GM12892 (cell line): ENCODE data around the gene POLH.

Source experiments
- DNase-seq: peaks from one replicate; pipeline ENCODE4 v3.0.0; 2011; ENCODE audit not compliant: insufficient read length
- FAIRE-seq: peaks from 2 replicates; lab custom pipeline; 2011; peaks lifted over from hg19 to GRCh38; lab: Jason Lieb, UNC
- POLR2A ChIP-seq: IDR thresholded peaks from 2 replicates; pipeline ENCODE4 v1.6.1; 2011; ENCODE audit warnings: low read depth, low read length, control low read depth
- POLR2AphosphoS5 ChIP-seq: IDR thresholded peaks from 2 replicates; pipeline ENCODE4 v1.6.1; 2011; ENCODE audit warnings: low read depth, low read length, control low read depth
- TAF1 ChIP-seq: IDR thresholded peaks from 2 replicates; pipeline ENCODE4 v1.6.1; 2011; ENCODE audit warnings: low read depth, mild to moderate bottlenecking, control low read depth, low read length, borderline replicate concordance

The POLH gene

GRCh38 chr6:43609402-43609801 lies 33.4 kb downstream of the POLH start:
- DNase-seq (no peak), FAIRE-seq (no peak)
- no peak for TF ChIP-seq POLR2A
- no peak for TF ChIP-seq TAF1
- TF ChIP-seq POLR2AphosphoS5 = no peak

GRCh38 chr6:43610431-43610830 lies 34.4 kb downstream of the POLH start:
- TF ChIP-seq TAF1 = no peak
- no peak for TF ChIP-seq POLR2AphosphoS5
- TF ChIP-seq POLR2A = no peak
- FAIRE-seq (no peak), DNase-seq (no peak)

- no peak for FAIRE-seq
- no peak for DNase-seq
- no peak for TF ChIP-seq POLR2AphosphoS5
- TF ChIP-seq TAF1 = no peak
- TF ChIP-seq POLR2A = no peak
Observed at GRCh38 chr6:43613721-43614395, 37.9 kb downstream of the POLH start.

GRCh38 chr6:43614396-43614730 lies 38.4 kb downstream of the POLH start:
- TF ChIP-seq TAF1 (no peak), POLR2A (no peak), POLR2AphosphoS5 (no peak)
- DNase-seq (no peak), FAIRE-seq (no peak)

GRCh38 chr6:43616725-43617472 lies 40.9 kb downstream of the POLH start:
- DNase-seq (no peak), FAIRE-seq (no peak)
- no peak for TF ChIP-seq POLR2AphosphoS5
- no peak for TF ChIP-seq POLR2A
- TF ChIP-seq TAF1 = no peak

- no peak for DNase-seq
- TF ChIP-seq TAF1 = no peak
- no peak for TF ChIP-seq POLR2A
- no peak for TF ChIP-seq POLR2AphosphoS5
- FAIRE-seq = no peak
Observed at GRCh38 chr6:43621078-43621835, 45.3 kb downstream of the POLH start.

GRCh38 chr6:43621836-43622180 lies 45.8 kb downstream of the POLH start:
- DNase-seq (no peak), FAIRE-seq (no peak)
- TF ChIP-seq POLR2A (no peak), TAF1 (no peak), POLR2AphosphoS5 (no peak)

GRCh38 chr6:43622541-43622940 lies 46.6 kb downstream of the POLH start:
- DNase-seq = no peak
- no peak for TF ChIP-seq POLR2AphosphoS5
- TF ChIP-seq POLR2A = no peak
- TF ChIP-seq TAF1 = no peak
- no peak for FAIRE-seq

- DNase-seq (no peak), FAIRE-seq (no peak)
- TF ChIP-seq POLR2AphosphoS5 (0 out of 2 replicates have a peak, but pooled peaks have one; percentile 14), TAF1 (no peak)
Observed at GRCh38 chr6:43623880-43624785, 48.1 kb downstream of the POLH start.

GRCh38 chr6:43624786-43625288 lies 48.9 kb downstream of the POLH start:
- TF ChIP-seq TAF1 (no peak), POLR2A (no peak; the same call in 1 of the 2 replicates), POLR2AphosphoS5 (no peak)
- DNase-seq = no peak
- FAIRE-seq = no peak

GRCh38 chr6:43625393-43625992 lies 49.5 kb downstream of the POLH start:
- TF ChIP-seq TAF1 = no peak
- no peak for DNase-seq
- no peak for FAIRE-seq
